SW480 (cell line): ENCODE results near the gene RHO.

Source experiments
- DNase-seq: peaks from one replicate; pipeline ENCODE4 v3.0.0-alpha.2; 2016; ENCODE audit warnings: low spot score

The RHO gene

DNA sequence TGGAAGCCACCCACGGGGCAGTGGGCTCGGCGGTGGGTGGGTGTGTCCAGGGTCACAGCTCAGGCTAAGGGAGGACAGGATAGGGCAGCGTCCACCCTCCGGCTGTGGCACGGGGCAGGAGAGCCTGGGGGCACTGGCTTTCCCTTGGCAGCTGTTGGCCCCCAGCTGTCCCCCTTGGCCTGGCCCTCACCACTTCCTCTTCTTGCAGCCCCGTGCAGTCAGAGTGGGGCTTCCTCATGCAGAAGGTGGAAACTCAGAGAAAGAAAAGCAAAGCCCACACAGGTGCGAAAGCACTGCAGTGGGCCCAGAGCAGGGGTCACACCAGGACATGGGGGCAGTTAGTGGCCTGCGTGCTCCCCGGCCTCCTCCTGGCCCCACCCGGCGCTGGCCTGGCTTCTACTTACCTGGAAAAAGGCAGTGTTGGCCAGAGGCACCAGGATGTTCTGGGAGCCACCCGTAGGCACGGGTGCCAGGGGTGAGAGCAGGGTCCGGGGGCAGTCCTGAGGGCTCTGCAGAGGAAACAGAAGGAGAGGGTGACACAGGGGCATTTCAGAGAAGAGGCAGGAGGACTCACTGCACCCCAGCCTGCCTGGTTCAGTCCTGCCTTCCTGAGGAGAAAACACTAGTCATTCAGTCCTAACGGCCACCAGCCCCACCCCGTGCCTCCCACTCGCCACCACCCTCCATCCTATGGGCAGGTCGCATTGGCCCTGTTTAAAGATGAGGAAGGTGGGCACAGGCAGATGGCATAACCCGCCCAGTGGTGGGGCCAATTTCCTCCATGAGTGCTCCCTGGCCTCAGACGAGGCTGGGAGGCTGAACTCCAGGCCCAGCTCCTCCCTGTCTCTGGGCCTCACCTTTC lies 49.7 kb downstream of the RHO start:
- no peak for DNase-seq

- DNase-seq: no peak
Measured at GRCh38 chr3:129579991-129580390, 51.6 kb downstream of the RHO start.

- no peak for DNase-seq
Measured at GRCh38 chr3:129581623-129582022, 53.2 kb downstream of the RHO start.

DNA sequence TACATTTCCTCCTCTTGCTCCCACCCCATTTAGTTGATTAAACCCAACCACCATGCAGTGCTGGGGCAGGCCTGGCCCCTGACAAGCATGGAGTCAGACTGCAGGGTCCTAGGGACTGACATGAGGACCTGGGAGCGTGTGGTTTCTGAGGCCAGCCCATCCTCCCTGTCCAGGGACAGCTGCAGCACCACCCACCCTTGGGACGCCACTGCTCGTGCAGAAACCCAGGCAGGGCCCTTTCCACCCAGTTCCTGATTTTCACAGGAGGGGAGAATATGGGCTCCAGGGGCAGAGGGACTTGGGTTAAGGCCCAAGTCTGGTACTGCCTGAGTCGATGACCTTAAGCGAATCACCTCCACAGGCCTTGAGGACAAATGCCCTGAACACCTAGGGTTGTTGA lies 54.4 kb downstream of the RHO start:
- no peak for DNase-seq

GRCh38 chr3:129583289-129583688 lies 54.9 kb downstream of the RHO start:
- DNase-seq: no peak

GRCh38 chr3:129584631-129585030 lies 56.2 kb downstream of the RHO start:
- no peak for DNase-seq
